Hepatocyte (in vitro differentiated cells): ENCODE data around the gene EIF4G3.

Source experiments
- CTCF ChIP-seq: fragments of 200-600 bp; sonication (generic); IDR thresholded peaks from 2 replicates; pipeline ENCODE4 v1.5.1; 2016; ENCODE audit warnings: antibody characterized with exemption, mild to moderate bottlenecking; ENCODE audit not compliant: poor library complexity
- EZH2 ChIP-seq: fragments of 200-600 bp; sonication (generic); IDR thresholded peaks from 2 replicates; pipeline ENCODE4 v1.6.1; 2016; ENCODE audit warnings: antibody characterized with exemption, mild to moderate bottlenecking, borderline replicate concordance
- EZH2phosphoT487 ChIP-seq: fragments of 200-600 bp; sonication (generic); IDR thresholded peaks from one replicate; pipeline ENCODE4 v1.6.1; 2018; ENCODE audit warnings: antibody characterized with exemption, mild to moderate bottlenecking, low read depth, moderate library complexity; ENCODE audit not compliant: unreplicated experiment, severe bottlenecking

GRCh38 chr1:21154717-21155116 is 22.0 kb downstream of the EIF4G3 start:
- TF ChIP-seq CTCF: no peak
- TF ChIP-seq EZH2phosphoT487: no peak
- TF ChIP-seq EZH2: no peak
